BE2C (cell line): Measurements from ENCODE around the gene AHRR.

ENCODE experiments used
- DNase-seq: peaks from one replicate; pipeline ENCODE4 v3.0.0-alpha.2; 2020
- H3K27me3 ChIP-seq: fragments of 250-450 bp; sonication (Bioruptor Pico); 2 replicates; pipeline ENCODE4 v1.5.1; 2020; ENCODE audit warnings: mild to moderate bottlenecking
- H3K36me3 ChIP-seq: fragments of 250-450 bp; sonication (Bioruptor Pico); 2 replicates; pipeline ENCODE4 v1.5.1; 2020; ENCODE audit warnings: mild to moderate bottlenecking
- H3K4me1 ChIP-seq: fragments of 250-450 bp; sonication (Bioruptor Pico); 2 replicates; pipeline ENCODE4 v1.5.1; 2020
- H3K4me3 ChIP-seq: 2 replicates; pipeline ENCODE4 v1.5.1; 2011; ENCODE audit warnings: low read depth, low read length
- H3K9me3 ChIP-seq: fragments of 250-450 bp; sonication (Bioruptor Pico); 2 replicates; pipeline ENCODE4 v1.5.1; 2020
- TF ChIP-seq, protein P1 (sequence below): IDR thresholded peaks from 2 replicates; pipeline ENCODE4 v1.5.1; 2012; ENCODE audit warnings: mild to moderate bottlenecking, low read depth, low read length

The AHRR gene

GRCh38 chr5:475704-476101 lies 154.2 kb downstream of the AHRR start:
- DNase-seq: no peak
- H3K4me1 ChIP-seq: no peaks in the 10 kb centered on the region
- TF ChIP-seq, protein P1, sequence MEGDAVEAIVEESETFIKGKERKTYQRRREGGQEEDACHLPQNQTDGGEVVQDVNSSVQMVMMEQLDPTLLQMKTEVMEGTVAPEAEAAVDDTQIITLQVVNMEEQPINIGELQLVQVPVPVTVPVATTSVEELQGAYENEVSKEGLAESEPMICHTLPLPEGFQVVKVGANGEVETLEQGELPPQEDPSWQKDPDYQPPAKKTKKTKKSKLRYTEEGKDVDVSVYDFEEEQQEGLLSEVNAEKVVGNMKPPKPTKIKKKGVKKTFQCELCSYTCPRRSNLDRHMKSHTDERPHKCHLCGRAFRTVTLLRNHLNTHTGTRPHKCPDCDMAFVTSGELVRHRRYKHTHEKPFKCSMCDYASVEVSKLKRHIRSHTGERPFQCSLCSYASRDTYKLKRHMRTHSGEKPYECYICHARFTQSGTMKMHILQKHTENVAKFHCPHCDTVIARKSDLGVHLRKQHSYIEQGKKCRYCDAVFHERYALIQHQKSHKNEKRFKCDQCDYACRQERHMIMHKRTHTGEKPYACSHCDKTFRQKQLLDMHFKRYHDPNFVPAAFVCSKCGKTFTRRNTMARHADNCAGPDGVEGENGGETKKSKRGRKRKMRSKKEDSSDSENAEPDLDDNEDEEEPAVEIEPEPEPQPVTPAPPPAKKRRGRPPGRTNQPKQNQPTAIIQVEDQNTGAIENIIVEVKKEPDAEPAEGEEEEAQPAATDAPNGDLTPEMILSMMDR: no peak

DNA sequence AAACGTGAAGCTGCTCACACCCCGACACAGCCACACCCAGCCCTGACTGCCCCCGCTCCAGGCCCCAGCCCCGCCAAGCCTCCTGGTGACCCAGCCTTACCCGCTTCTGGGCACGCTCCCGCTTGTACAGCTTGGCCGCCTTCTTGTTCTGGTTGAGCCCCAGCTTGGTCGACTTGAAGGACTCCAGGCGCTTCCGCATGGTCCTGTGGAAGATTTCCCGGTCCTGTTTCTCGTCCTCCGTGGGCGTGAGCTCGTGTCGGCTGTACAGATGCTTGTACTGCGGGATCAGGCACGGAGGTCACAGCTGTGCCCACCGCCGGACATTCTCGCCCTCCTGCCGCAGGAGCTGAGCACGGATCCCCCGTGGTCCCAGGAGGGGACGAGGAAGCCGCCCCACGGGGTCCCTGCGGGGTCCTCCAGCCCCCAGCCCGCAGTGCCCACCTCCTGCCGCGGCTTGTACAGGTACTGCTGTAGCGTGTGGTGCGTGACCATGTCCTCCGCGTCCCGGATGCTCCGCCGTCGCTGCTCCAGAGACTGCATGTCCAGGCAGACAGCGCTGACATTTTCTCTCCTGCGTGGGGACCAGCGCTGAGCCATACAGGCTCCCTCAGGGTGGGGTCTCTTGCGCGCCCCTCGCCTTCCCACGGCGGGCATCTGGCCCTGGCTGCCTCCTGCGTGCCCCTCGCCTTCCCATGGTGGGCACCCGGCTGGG lies 154.7 kb downstream of the AHRR start:
- peaks cover 59% of the 10 kb centered on the region for H3K27me3 ChIP-seq
- TF ChIP-seq, protein P1: no peak
- DNase-seq: no peak
- H3K9me3 ChIP-seq: no peaks in the 10 kb centered on the region
- H3K4me1 ChIP-seq: no peaks in the 10 kb centered on the region
- peaks cover 4% of the 10 kb centered on the region for H3K36me3 ChIP-seq
- H3K4me3 ChIP-seq: no peak overlapping the region

More at GRCh38 chr5:475704-476101, 154.2 kb downstream of the AHRR start:
- H3K9me3 ChIP-seq: no peaks in the 10 kb centered on the region
- peaks cover 8% of the 10 kb centered on the region for H3K36me3 ChIP-seq
- H3K27me3 ChIP-seq: peaks cover 59% of the 10 kb centered on the region
- no peak overlapping the region for H3K4me3 ChIP-seq

DNA sequence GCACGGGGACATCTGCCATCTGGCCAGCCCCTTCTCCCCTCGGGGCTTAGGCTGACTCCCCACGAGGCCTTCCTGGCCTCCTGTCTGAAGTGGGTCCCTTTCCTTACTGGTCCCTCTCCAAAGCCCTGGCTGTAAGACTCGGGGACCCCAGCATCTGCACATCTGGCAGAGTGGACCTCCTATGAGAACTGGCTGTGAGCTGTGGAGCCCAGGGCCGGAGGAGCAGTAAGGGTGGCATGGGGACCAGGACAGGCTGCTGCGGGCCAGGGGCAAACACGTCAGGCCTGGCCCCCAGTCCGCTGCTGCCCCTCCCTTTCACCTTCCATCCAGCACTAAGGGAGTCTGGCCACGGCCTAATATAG lies 155.3 kb downstream of the AHRR start:
- Histone ChIP-seq H3K27me3 (peaks cover 59% of the 10 kb centered on the region), H3K36me3 (no peaks in the 10 kb centered on the region; the same call in 1 of the 2 replicates), H3K4me3 (no peak overlapping the region), H3K9me3 (no peaks in the 10 kb centered on the region), H3K4me1 (no peaks in the 10 kb centered on the region)
- no peak for DNase-seq
- TF ChIP-seq, protein P1: no peak

DNA sequence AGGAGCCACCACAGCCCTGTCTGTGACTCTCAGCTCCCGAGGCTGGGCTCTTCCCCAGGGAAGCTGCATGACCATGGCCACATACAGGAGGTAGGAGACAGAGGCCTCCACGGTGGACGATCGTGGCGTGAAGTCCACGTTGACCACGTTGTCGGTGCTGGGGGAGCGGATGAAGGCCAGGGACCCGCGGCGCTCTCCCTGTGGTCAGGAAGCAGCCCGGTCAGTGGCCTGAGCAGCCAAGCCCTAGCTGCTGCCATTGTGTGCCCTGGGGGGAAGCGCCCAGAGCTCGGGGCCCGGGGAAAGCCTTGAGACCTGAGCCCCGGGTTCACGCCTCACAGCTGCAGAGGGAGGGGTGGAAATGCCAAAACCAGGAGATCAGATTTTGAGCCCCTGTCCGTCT lies 155.7 kb downstream of the AHRR start:
- peaks cover 59% of the 10 kb centered on the region for H3K27me3 ChIP-seq
- H3K4me1 ChIP-seq: no peaks in the 10 kb centered on the region
- no peaks in the 10 kb centered on the region for H3K9me3 ChIP-seq
- no peak overlapping the region for H3K4me3 ChIP-seq
- TF ChIP-seq, protein P1: no peak
- H3K36me3 ChIP-seq: no peaks in the 10 kb centered on the region; the same call in 1 of the 2 replicates
- DNase-seq: no peak

- Histone ChIP-seq H3K27me3 (peaks cover 59% of the 10 kb centered on the region), H3K9me3 (no peaks in the 10 kb centered on the region), H3K4me1 (no peaks in the 10 kb centered on the region), H3K36me3 (no peaks in the 10 kb centered on the region; the same call in 1 of the 2 replicates), H3K4me3 (no peak overlapping the region)
- TF ChIP-seq, protein P1: no peak
- DNase-seq: no peak
These were observed 156.4 kb downstream of the AHRR start for GRCh38 chr5:477871-478270.

- H3K4me3 ChIP-seq: no peak overlapping the region
- TF ChIP-seq, protein P1: no peak
- no peaks in the 10 kb centered on the region for H3K9me3 ChIP-seq
- H3K27me3 ChIP-seq: peaks cover 57% of the 10 kb centered on the region
- no peak for DNase-seq
- no peaks in the 10 kb centered on the region; the same call in 1 of the 2 replicates for H3K36me3 ChIP-seq
- H3K4me1 ChIP-seq: no peaks in the 10 kb centered on the region
These were observed 157.0 kb downstream of the AHRR start for GRCh38 chr5:478369-478981.
